HepG2 (cell line): ENCODE data around the gene PARP3. TPM values are rescaled to one million over a fixed set of nuclear protein-coding genes. Genes with fewer than 3 reads are reported as not detected.

Experiments
- CBX1 ChIP-seq: IDR thresholded peaks from one replicate; pipeline ENCODE4 v1.6.1; 2016; ENCODE audit warnings: antibody characterized with exemption, low read depth
- CEBPZ ChIP-seq: IDR thresholded peaks from 2 replicates; pipeline ENCODE4 v1.6.1; 2012; ENCODE audit warnings: low read length, improper control_type of control experiment
- CENPT ChIP-seq: sonication (generic); formaldehyde crosslinking; IDR thresholded peaks from 2 replicates; pipeline ENCODE4 v1.8.0; 2022; ENCODE audit warnings: low read depth, mild to moderate bottlenecking, moderate library complexity, missing genetic modification reagents
- CERS6 ChIP-seq: sonication (generic); formaldehyde crosslinking; IDR thresholded peaks from 2 replicates; pipeline ENCODE4 v1.5.0; 2020; ENCODE audit warnings: missing genetic modification reagents
- ETV5 ChIP-seq: IDR thresholded peaks from 2 replicates; pipeline ENCODE4 v1.6.1; 2018; ENCODE audit warnings: missing biosample characterization, missing genetic modification reagents, inconsistent platforms, borderline replicate concordance
- FOXP4 ChIP-seq: sonication (generic); formaldehyde crosslinking; IDR thresholded peaks from 2 replicates; pipeline ENCODE4 v1.4.0; 2020; ENCODE audit warnings: missing genetic modification reagents
- HCFC1 ChIP-seq: fragments of 150-350 bp; IDR thresholded peaks from 2 replicates; pipeline ENCODE4 v1.6.1; 2014; ENCODE audit warnings: low read depth, low read length
- HOXA5 ChIP-seq: sonication (generic); formaldehyde crosslinking; IDR thresholded peaks from 2 replicates; pipeline ENCODE4 v1.4.0; 2020; ENCODE audit warnings: missing genetic modification reagents
- IKZF1 ChIP-seq: fragments of 450-650 bp; IDR thresholded peaks from 2 replicates; pipeline ENCODE4 v1.7.1; 2016
- ISL2 ChIP-seq: sonication (generic); formaldehyde crosslinking; IDR thresholded peaks from 2 replicates; pipeline ENCODE4 v1.5.0; 2020; ENCODE audit warnings: missing genetic modification reagents
- POGZ ChIP-seq: sonication (generic); formaldehyde crosslinking; IDR thresholded peaks from 2 replicates; pipeline ENCODE4 v1.4.0; 2020; ENCODE audit warnings: mild to moderate bottlenecking, missing genetic modification reagents
- PRDM10 ChIP-seq: sonication (generic); formaldehyde crosslinking; IDR thresholded peaks from 2 replicates; pipeline ENCODE4 v1.4.0; 2020; ENCODE audit warnings: low read depth, missing genetic modification reagents
- REXO4 ChIP-seq: sonication (generic); formaldehyde crosslinking; IDR thresholded peaks from 2 replicates; pipeline ENCODE4 v1.8.0; 2022; ENCODE audit warnings: missing genetic modification reagents, mild to moderate bottlenecking, borderline replicate concordance
- THRA ChIP-seq: sonication (generic); formaldehyde crosslinking; IDR thresholded peaks from 2 replicates; pipeline ENCODE4 v1.4.0; 2020; ENCODE audit warnings: missing genetic modification reagents, borderline replicate concordance
- ZNF317 ChIP-seq: sonication (generic); formaldehyde crosslinking; IDR thresholded peaks from 2 replicates; pipeline ENCODE4 v1.5.0; 2020; ENCODE audit warnings: mild to moderate bottlenecking, missing genetic modification reagents
- ZNF329 ChIP-seq: sonication (generic); formaldehyde crosslinking; IDR thresholded peaks from 2 replicates; pipeline ENCODE4 v1.9.0; 2021; ENCODE audit warnings: low read depth, mild to moderate bottlenecking, missing genetic modification reagents
- ZNF577 ChIP-seq: sonication (generic); formaldehyde crosslinking; IDR thresholded peaks from 2 replicates; pipeline ENCODE4 v1.4.0; 2020; ENCODE audit warnings: mild to moderate bottlenecking, low read depth, missing genetic modification reagents, borderline replicate concordance
- ZNF891 ChIP-seq: sonication (generic); formaldehyde crosslinking; IDR thresholded peaks from 2 replicates; pipeline ENCODE4 v1.5.0; 2020; ENCODE audit warnings: mild to moderate bottlenecking, missing genetic modification reagents
- polyA plus RNA-seq, 8 experiments: library from polyadenylated mRNA; depleted of rRNA in 3 of 8; stranded (reverse) in 7 of 8; unstranded in 1 of 8; fragments of >200 nt; fragmentation: Illumina TruSeq in 4 of 8; extraction: Trizol in 4 of 8; gene quantifications; 2 replicates each; pipeline versions ENCODE4 v1.2.1 to v1.2.3, GENCODE V29; 2011 to 2016; ENCODE audit warnings: low read depth in 4 of 8, missing spikeins in 1 of 8, mixed read lengths in 1 of 8; ENCODE audit not compliant: insufficient read depth in 1 of 8
- total RNA-seq, 5 experiments: library from RNA; depleted of rRNA; stranded (reverse); fragments of >200 nt; fragmentation: Illumina TruSeq; extraction: Trizol; gene quantifications; 2 replicates each; pipeline ENCODE4 v1.2.3, GENCODE V29; 2016; ENCODE audit warnings: low read depth in 1 of 5

PARP3 gene
- total and polyA plus RNA-seq, 2 of the 13 experiments (the other 11 are each of a cell fraction or from before 2014, with no cell fraction given), result 11.2 to 21.5 TPM

- TF ChIP-seq CEBPZ, result no peak
- no peak for TF ChIP-seq IKZF1
- peak; percentile 93 for TF ChIP-seq THRA (CRISPR knock-in tag)
- TF ChIP-seq ZNF317 (CRISPR knock-in tag), result no peak; the same call in 1 of the 2 replicates
- TF ChIP-seq ZNF329 (CRISPR knock-in tag), result 0 out of 2 replicates have a peak, but pooled peaks have one; percentile 27
- no peak; the same call in 1 of the 2 replicates for TF ChIP-seq PRDM10 (CRISPR knock-in tag)
- peak; percentile 99 for TF ChIP-seq ETV5
- no peak for TF ChIP-seq CBX1
- peak; percentile 72 for TF ChIP-seq ISL2 (CRISPR knock-in tag)
- TF ChIP-seq HCFC1, result no peak
- TF ChIP-seq ZNF577 (CRISPR knock-in tag), result no peak
- TF ChIP-seq REXO4 (CRISPR knock-in tag), result peak; percentile 86
- TF ChIP-seq CENPT (CRISPR knock-in tag), result no peak
- peak; percentile 38; the same call in 1 of the 2 replicates for TF ChIP-seq ZNF891 (CRISPR knock-in tag)
- TF ChIP-seq HOXA5 (CRISPR knock-in tag), result no peak; the same call in 1 of the 2 replicates
- no peak for TF ChIP-seq POGZ (CRISPR knock-in tag)
- TF ChIP-seq CERS6, result no peak
- peak; percentile 39 for TF ChIP-seq FOXP4 (CRISPR knock-in tag)
These were observed 40.8 kb downstream of the PARP3 start, which contains the start of gene ACY1 (continued) for GRCh38 chr3:51982838-51983577.
